Measurements from ENCODE around the gene P2RY13.

DNA sequence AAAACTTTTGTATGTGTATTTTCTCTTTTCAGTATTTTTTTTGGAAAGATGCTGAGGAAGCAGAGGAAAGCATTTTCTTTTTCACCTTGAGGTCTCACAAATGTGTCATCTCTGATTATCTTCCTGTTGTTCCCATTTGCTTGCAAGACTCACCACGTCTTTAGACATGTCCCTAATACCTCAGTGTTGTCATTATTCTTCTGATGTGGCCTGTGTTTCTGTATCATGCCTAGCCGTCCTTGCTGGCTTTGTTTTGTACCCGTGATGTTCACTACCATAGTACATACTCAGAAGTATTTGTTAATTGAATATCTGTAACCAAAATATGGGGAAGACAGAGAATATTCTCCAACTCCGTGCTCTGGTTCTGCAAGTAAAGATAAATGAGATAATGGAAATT, 46.0 kb downstream of the P2RY13 start:
- TF ChIP-seq, protein P1, sequence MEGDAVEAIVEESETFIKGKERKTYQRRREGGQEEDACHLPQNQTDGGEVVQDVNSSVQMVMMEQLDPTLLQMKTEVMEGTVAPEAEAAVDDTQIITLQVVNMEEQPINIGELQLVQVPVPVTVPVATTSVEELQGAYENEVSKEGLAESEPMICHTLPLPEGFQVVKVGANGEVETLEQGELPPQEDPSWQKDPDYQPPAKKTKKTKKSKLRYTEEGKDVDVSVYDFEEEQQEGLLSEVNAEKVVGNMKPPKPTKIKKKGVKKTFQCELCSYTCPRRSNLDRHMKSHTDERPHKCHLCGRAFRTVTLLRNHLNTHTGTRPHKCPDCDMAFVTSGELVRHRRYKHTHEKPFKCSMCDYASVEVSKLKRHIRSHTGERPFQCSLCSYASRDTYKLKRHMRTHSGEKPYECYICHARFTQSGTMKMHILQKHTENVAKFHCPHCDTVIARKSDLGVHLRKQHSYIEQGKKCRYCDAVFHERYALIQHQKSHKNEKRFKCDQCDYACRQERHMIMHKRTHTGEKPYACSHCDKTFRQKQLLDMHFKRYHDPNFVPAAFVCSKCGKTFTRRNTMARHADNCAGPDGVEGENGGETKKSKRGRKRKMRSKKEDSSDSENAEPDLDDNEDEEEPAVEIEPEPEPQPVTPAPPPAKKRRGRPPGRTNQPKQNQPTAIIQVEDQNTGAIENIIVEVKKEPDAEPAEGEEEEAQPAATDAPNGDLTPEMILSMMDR (IDR thresholded peaks at IDR 0.05), result no peak
- TF ChIP-seq POLR2A (IDR thresholded peaks at IDR 0.05), result no peak

Measured in lower leg skin (tissue), 3 donors.